Activated naive CD4-positive, alpha-beta T cell treated with anti-CD3 and anti-CD28 coated beads, Interleukin-2, amount 50 U/mL, for 72 hours (primary cell): Measurements from ENCODE around the gene SMIM26. TPM values are rescaled to one million over a fixed set of nuclear protein-coding genes. Genes with fewer than 3 reads are reported as not detected.

Experiments
- ATAC-seq, 2 donors: fragments of 150-1000 bp; cut with Tn5 transposase; 2 replicates each; pipeline ENCODE4 v1.10.0; 2021; ENCODE audit warnings: mild to moderate bottlenecking in 2 of 2, moderate library complexity in 2 of 2
- DNase-seq, 2 donors: peaks; one replicate each; pipeline ENCODE4 v3.0.0; 2021 to 2022; ENCODE audit warnings: low spot score in 2 of 2
- H3K27ac Mint-ChIP-seq, 2 donors: one replicate each; pipeline ENCODE4 v1.8.0; 2022; ENCODE audit warnings: mild to moderate bottlenecking in 2 of 2, mixed read lengths in 2 of 2
- H3K36me3 Mint-ChIP-seq, 2 donors: one replicate each; pipeline ENCODE4 v1.8.0; 2022; ENCODE audit warnings: mixed read lengths in 2 of 2
- H3K9me3 Mint-ChIP-seq, 2 donors: one replicate each; pipeline ENCODE4 v1.8.0; 2022; ENCODE audit warnings: mixed read lengths in 2 of 2
- total RNA-seq, 2 donors: library from RNA; stranded (reverse); gene quantifications; one replicate each; pipeline ENCODE4 v1.2.3, GENCODE V29; 2022

SMIM26 gene
- total RNA-seq, 2 donors from 2014 or later = 70.3 to 85.5 TPM

GRCh38 chr20:18553746-18554145 lies 13.5 kb upstream of the SMIM26 start:
- no peaks in the 10 kb centered on the region for H3K9me3 Mint-ChIP-seq
- DNase-seq (no peak), ATAC-seq (no peak)
- peaks cover 0 to 7% of the 10 kb centered on the region in 2 donors for H3K36me3 Mint-ChIP-seq
- no peak overlapping the region for H3K27ac Mint-ChIP-seq

GRCh38 chr20:18567739-18568091 lies 483 bp downstream of the SMIM26 start:
- H3K9me3 Mint-ChIP-seq = peaks cover 4 to 6% of the 10 kb centered on the region in 2 donors
- peak overlapping the region; percentile 98 for H3K27ac Mint-ChIP-seq
- peaks cover 27 to 29% of the 10 kb centered on the region in 2 donors for H3K36me3 Mint-ChIP-seq
- ATAC-seq (peak in 1 of 2 donors; percentile 21), DNase-seq (no peak)

- ATAC-seq (no peak), DNase-seq (no peak)
- H3K36me3 Mint-ChIP-seq = peaks cover 24 to 25% of the 10 kb centered on the region in 2 donors
- H3K27ac Mint-ChIP-seq = no peak overlapping the region
- peaks cover 4 to 6% of the 10 kb centered on the region in 2 donors for H3K9me3 Mint-ChIP-seq
Observed at GRCh38 chr20:18571009-18571408, 3.8 kb downstream of the SMIM26 start.

GRCh38 chr20:18571578-18571977 lies 4.3 kb downstream of the SMIM26 start:
- Mint-ChIP-seq H3K36me3 (peaks cover 21 to 24% of the 10 kb centered on the region in 2 donors), H3K9me3 (peaks cover 4 to 6% of the 10 kb centered on the region in 2 donors), H3K27ac (peak overlapping the region in 1 of 2 donors; percentile 38)
- no peak for DNase-seq
- no peak for ATAC-seq

- Mint-ChIP-seq H3K9me3 (no peaks in the 10 kb centered on the region), H3K36me3 (no peaks in the 10 kb centered on the region), H3K27ac (no peak overlapping the region)
- no peak for ATAC-seq
- no peak for DNase-seq
Observed at GRCh38 chr20:18577942-18578341, 10.7 kb downstream of the SMIM26 start.

GRCh38 chr20:18578581-18578980 lies 11.3 kb downstream of the SMIM26 start:
- Mint-ChIP-seq H3K36me3 (no peaks in the 10 kb centered on the region), H3K27ac (no peak overlapping the region), H3K9me3 (no peaks in the 10 kb centered on the region)
- ATAC-seq (no peak), DNase-seq (no peak)

GRCh38 chr20:18580012-18580411 lies 12.8 kb downstream of the SMIM26 start:
- H3K36me3 Mint-ChIP-seq = no peaks in the 10 kb centered on the region
- ATAC-seq (no peak), DNase-seq (no peak)
- H3K9me3 Mint-ChIP-seq = no peaks in the 10 kb centered on the region
- no peak overlapping the region for H3K27ac Mint-ChIP-seq

GRCh38 chr20:18585134-18585533 lies 17.9 kb downstream of the SMIM26 start:
- ATAC-seq = no peak
- H3K36me3 Mint-ChIP-seq = peaks cover 0 to 4% of the 10 kb centered on the region in 2 donors
- H3K9me3 Mint-ChIP-seq = no peaks in the 10 kb centered on the region
- no peak overlapping the region for H3K27ac Mint-ChIP-seq
- DNase-seq = no peak

GRCh38 chr20:18587665-18588573 lies 20.7 kb downstream of the SMIM26 start, which contains the start of gene DTD1:
Gene DTD1 (plus strand): TSS chr20:18588054. CDS start chr20:18588073, 19 bp downstream.
- ATAC-seq (peak; percentile 93), DNase-seq (peak; percentile 91 to 96)
- peaks cover 0 to 4% of the 10 kb centered on the region in 2 donors for H3K36me3 Mint-ChIP-seq
- H3K27ac Mint-ChIP-seq = peak within 1 kb of the TSS; percentile 85 to 87
- H3K9me3 Mint-ChIP-seq = no peaks in the 10 kb centered on the region

GRCh38 chr20:18588574-18588933 lies 21.3 kb downstream of the SMIM26 start:
- peak overlapping the region; percentile 85 for H3K27ac Mint-ChIP-seq
- ATAC-seq (peak in 1 of 2 donors; percentile 5), DNase-seq (peak in 1 of 2 donors; percentile 16)

GRCh38 chr20:18589941-18590674 lies 22.9 kb downstream of the SMIM26 start:
- Mint-ChIP-seq H3K9me3 (no peaks in the 10 kb centered on the region), H3K36me3 (peaks cover 0 to 4% of the 10 kb centered on the region in 2 donors), H3K27ac (no peak overlapping the region)
- no peak for ATAC-seq
- DNase-seq = no peak

More at GRCh38 chr20:18588574-18588933, 21.3 kb downstream of the SMIM26 start:
- H3K36me3 Mint-ChIP-seq = peaks cover 0 to 4% of the 10 kb centered on the region in 2 donors
- no peaks in the 10 kb centered on the region for H3K9me3 Mint-ChIP-seq

- no peak overlapping the region for H3K27ac Mint-ChIP-seq
- peaks cover 9 to 16% of the 10 kb centered on the region in 2 donors for H3K36me3 Mint-ChIP-seq
- no peaks in the 10 kb centered on the region for H3K9me3 Mint-ChIP-seq
- ATAC-seq = no peak
- DNase-seq = no peak
Observed at GRCh38 chr20:18596270-18596669, 29.0 kb downstream of the SMIM26 start.

- no peak for ATAC-seq
- Mint-ChIP-seq H3K27ac (no peak overlapping the region), H3K9me3 (no peaks in the 10 kb centered on the region)
Observed at GRCh38 chr20:18609741-18610140, 42.5 kb downstream of the SMIM26 start.

GRCh38 chr20:18611492-18611891 lies 44.3 kb downstream of the SMIM26 start:
- H3K9me3 Mint-ChIP-seq = no peaks in the 10 kb centered on the region
- H3K27ac Mint-ChIP-seq = no peak overlapping the region
- no peaks in the 10 kb centered on the region for H3K36me3 Mint-ChIP-seq
- DNase-seq (no peak), ATAC-seq (no peak)

More at GRCh38 chr20:18609741-18610140, 42.5 kb downstream of the SMIM26 start:
- no peak for DNase-seq
- H3K36me3 Mint-ChIP-seq = no peaks in the 10 kb centered on the region

- H3K27ac Mint-ChIP-seq = no peak overlapping the region
- DNase-seq = no peak
- no peaks in the 10 kb centered on the region for H3K36me3 Mint-ChIP-seq
- peak; percentile 73 to 97 for ATAC-seq
- no peaks in the 10 kb centered on the region for H3K9me3 Mint-ChIP-seq
Observed at GRCh38 chr20:18613553-18613952, 46.3 kb downstream of the SMIM26 start.

GRCh38 chr20:18614244-18614643 lies 47.0 kb downstream of the SMIM26 start:
- Mint-ChIP-seq H3K9me3 (no peaks in the 10 kb centered on the region), H3K27ac (peak overlapping the region in 1 of 2 donors; percentile 90), H3K36me3 (no peaks in the 10 kb centered on the region)
- ATAC-seq (no peak), DNase-seq (no peak)

- Mint-ChIP-seq H3K27ac (peak overlapping the region; percentile 27 to 82), H3K9me3 (no peaks in the 10 kb centered on the region), H3K36me3 (no peaks in the 10 kb centered on the region)
- DNase-seq = no peak
- ATAC-seq = no peak
Observed at GRCh38 chr20:18615020-18615650, 47.9 kb downstream of the SMIM26 start.
